Caki2 (cell line): ENCODE results near the gene GPC1. TPM values are rescaled to one million over a fixed set of nuclear protein-coding genes. Genes with fewer than 3 reads are reported as not detected.

ENCODE experiments used
- DNase-seq: peaks from one replicate; pipeline ENCODE4 v3.0.0-alpha.2; 2015; ENCODE audit warnings: low read depth
- in situ Hi-C: cut with HindIII; loops from 2 replicates; pipeline ENCODE4 v1.10.0; 2016; ENCODE audit warnings: low sequenced_read_pairs, low pct_unique_long_range_greater_than_20kb, mixed read lengths
- total RNA-seq: library from RNA; depleted of rRNA; stranded (reverse); fragments of >200 nt; shearing (Covaris generic); gene quantifications from 2 replicates; pipeline ENCODE4 v1.2.3, GENCODE V29; 2014; ENCODE audit warnings: low replicate concordance

The GPC1 gene
- total RNA-seq, 1 experiment from 2014 or later = 134 TPM

DNA sequence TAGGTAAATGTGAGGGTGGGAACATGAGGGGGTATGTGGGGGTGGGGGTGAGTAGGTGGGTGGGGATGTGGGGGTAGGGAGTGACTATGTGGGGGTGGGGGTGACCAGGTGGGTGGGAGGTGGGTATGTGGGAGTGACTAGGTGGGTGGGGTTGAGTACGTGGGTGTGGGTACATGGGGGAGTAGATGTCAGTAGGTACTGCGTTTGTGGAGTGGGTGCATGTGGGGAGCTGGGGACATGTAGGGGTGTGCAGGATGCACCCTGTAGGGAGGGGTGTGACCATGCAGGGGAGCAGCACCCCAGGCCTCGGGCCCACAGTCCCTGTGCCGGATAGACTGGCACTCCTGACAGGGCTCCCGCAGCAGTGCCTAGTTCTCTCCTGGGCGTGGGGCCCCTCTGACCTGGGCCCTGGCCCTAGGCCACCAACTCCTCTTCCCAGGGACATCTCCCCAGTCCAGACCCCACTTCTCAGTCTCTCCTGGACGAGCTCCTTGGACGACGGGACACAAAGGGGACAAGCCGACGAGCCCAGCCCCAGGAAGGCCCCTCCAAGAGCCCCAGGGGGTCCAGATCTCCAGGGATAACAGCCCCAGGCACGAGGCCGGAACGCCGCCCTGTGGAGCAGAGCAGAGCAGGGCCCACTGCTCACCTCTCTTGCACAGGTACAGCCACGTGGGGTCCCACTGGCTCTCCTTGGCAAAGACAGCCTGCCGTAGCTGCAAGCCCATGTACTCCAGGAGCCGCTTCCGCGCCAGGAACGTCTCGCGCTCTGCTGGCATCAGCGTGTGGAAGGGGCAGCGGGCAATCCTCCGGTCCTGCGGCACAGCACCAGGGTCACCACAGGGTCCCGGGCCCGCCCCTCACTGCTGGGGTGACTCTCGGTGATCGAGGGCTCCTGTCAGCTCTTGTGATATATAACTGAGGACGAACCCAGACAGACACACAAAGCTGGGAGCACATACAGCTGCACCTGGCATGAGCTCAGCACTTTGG is 64.1 kb downstream of the GPC1 start:
- in situ Hi-C loops = no loop called here
- no peak for DNase-seq

GRCh38 chr2:240500561-240501423 is 65.3 kb downstream of the GPC1 start:
- in situ Hi-C loops = no loop called here
- no peak for DNase-seq

GRCh38 chr2:240501531-240501991 is 66.1 kb downstream of the GPC1 start:
- in situ Hi-C loops = no loop called here
- no peak for DNase-seq

DNA sequence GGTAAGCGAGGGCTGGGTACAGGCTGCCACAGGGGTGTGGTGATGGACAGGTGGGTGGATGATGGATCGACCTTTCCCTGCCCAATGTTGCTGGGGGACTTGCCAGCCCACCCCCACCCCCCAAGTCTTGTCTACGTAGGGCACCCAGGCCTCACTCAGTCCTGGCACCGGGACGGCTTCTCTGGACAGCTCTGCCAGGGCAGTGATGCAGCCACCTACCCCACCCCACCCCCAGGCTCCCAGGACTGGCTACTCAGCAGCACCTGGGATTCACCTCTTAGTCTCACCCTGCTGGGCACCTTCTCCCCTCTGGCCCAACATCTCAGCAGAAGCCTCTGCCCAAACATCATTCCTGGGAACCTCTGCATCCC is 66.6 kb downstream of the GPC1 start:
- in situ Hi-C loops = no loop called here
- DNase-seq = no peak

- DNase-seq = no peak
- in situ Hi-C loops = no loop called here
Observed at GRCh38 chr2:240502430-240503121, 67.1 kb downstream of the GPC1 start.

GRCh38 chr2:240503375-240503774 is 67.9 kb downstream of the GPC1 start:
- DNase-seq = no peak
- in situ Hi-C loops = no loop called here

DNA sequence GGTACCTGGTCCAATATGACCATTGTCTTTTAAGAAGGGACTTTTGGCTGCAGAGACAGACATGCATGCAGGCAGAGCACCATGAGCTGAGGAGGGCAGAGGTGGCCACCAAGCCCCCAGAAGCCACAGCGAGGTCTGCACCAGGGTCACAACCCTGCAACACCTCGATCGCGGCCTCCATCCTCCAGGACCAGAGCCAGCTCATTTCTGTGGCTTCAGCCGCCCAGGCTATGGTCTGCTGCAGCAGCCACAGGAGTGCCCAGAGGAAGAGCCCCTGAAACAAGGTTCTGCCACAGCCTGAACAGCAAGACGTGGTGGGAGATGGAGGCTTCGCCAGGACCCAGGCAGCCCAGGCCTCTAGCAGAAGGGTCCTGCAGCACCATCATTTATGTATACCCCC is 68.4 kb downstream of the GPC1 start:
- DNase-seq = no peak
- in situ Hi-C loops = no loop called here

GRCh38 chr2:240505910-240506309 is 70.4 kb downstream of the GPC1 start:
- in situ Hi-C loops = no loop called here
- no peak for DNase-seq

DNA sequence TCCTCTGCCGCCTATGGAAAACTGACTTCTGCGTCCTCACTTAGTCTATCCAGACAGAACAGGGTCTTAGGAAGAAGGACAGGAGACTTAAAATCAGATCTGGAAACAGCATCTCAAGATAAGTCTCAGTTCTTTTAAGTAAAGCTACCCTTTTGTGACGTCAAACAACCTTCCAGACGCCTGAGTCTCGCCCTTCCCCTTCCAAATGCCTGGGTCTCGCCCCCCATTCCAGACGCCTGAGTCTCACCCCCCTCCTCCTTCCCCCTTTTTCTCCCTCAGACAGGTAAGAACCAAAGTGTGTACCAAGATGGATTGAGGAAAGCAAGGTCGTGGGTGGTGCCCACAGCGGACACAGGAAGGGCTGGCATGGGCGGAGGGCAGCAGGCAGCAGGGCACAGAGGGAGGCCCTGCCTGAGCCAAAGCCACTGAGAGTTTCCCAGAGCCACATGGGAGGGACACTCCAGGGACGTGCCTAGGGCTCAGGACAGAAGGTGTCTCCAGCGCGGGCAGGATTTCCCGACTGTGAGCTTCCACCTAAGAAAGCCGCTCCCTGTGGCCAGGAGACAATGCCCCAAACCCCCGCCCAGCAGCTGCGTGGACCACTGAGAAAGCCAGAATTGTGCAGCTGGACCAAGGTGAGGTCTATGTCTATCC is 71.1 kb downstream of the GPC1 start:
- no peak for DNase-seq
- in situ Hi-C loops = no loop called here

DNA sequence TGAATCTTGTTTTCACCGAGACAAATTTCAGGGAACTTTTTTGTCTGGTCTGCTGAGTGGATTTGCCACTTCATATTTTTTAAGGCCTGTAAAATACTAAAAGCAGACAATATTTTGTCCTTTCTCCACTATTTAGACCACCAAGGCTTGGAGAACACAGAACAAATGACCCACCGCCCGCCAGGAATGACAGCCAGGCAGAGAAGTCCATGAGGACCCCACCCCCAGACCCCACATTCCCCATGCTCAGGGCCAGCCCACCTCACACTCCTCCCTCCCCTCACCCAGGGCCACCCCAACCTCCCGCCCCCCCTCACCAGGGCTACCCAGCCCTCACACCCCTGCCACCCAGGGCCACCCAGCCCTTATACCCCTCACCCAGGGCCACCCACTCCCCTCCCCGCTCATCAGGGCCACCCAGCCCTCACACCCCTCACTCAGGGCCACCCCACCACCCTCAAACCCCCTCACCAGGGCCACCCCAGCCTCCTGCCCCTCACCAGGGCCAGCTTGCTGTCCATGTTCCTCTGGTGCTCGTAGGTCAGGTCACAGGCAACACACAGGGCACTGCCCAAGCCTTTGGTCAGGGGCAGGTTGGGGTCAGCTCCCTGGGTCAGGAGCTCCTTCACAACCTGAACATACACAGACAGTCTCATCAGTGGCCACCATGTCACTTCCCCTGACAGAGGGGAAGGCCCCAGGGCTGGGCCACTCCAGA is 71.8 kb downstream of the GPC1 start:
- no peak for DNase-seq
- in situ Hi-C loops = no loop called here

DNA sequence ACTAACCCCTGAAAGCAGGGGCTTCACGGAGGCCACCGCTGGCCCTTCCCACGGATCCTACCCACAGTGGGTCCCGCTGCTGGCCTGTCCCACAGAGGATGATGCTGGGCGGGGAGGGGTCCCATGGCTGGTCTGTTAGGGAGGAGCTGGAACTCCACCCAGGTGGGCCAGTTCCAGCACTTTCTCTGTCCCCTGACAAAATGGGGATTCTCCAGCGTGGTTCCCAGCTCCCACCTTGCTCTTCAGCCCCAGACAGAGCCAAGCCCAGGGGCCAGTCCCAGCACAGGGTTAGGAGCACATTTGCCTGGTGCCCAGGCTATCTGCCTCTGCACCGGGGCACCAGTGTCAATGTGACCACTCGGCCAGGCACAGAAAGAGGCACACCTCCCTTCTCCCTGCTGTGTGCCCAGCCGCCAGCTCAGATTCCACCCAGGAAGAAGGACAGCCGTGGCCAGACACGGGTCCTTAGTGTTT is 72.4 kb downstream of the GPC1 start:
- no peak for DNase-seq
- in situ Hi-C loops = no loop called here

DNA sequence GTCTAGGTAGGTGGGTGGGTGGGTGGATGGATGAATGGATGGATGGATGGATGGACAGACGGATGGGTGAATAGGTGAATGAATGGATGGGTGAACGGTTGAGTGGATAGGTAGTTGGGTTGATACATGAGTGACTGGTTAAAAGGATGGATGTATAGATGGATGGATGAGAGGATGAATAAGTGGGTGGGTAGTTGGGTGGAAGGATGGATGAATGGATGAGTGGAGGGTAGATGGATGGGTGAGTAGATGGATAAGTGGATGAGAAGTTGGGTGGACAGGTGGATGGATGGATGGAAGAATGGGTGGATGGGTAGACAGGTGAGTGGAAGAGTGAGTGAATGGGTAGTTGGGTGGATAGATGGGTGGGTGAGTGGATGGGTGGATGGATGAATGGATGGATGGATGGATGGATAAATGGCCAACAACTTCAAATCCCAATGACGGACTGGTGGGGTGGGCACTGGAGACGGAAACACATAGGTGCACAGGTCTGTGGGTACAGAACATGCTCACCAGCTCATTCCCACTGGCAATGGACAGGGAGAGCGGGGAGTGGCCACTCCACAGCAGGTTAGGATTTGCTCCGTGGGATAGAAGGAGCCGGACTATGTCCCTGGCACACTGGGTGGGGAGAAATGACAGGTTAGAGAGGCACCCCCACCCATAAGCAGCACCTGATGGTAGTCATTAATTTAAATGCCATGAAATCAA is 73.5 kb downstream of the GPC1 start:
- in situ Hi-C loops = no loop called here
- DNase-seq = no peak

GRCh38 chr2:240509667-240510512 is 74.4 kb downstream of the GPC1 start:
- DNase-seq = no peak
- in situ Hi-C loops = no loop called here

DNA sequence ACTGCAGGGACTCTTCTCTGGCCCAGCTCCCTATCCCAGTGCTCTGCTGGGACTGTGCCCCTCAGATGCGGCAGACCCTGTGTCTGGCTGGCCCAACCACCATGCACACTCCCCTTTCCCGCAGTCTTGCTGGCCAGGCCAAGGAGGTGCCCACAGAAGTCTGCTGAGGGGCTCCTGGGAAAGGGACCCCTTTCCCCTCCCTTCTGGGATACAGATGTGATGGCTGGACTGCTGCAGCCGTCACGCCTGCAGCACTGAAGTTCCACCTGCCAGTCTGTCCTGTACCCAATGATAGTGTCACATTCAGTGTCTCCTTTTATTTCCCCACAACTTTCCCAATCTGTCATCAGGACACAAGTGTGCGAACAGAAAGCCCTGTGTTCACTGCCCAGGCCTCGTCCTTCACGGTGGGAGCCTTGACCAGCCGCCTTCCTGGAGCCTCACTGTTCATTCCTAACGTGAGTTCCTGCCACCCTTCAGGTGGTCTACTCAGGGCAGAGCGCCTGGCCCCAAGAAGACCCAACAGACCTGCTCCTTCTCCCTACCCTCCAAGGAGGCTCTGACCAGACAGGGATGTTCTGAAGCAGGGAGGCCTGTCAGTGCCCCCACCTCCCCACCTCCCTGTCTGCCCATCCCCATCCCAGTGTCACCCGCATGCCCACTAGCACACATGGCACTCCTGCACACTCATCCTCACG is 75.2 kb downstream of the GPC1 start:
- DNase-seq = no peak
- in situ Hi-C loops = no loop called here

GRCh38 chr2:240511351-240512108 is 76.1 kb downstream of the GPC1 start:
- in situ Hi-C loops = no loop called here
- no peak for DNase-seq
